Measurements from ENCODE around the gene KLHL33. TPM values are rescaled to one million over a fixed set of nuclear protein-coding genes. Genes with fewer than 3 reads are reported as not detected.

The KLHL33 gene
- polyA plus RNA-seq, 1 donor from 2014 or later: not detected

DNA sequence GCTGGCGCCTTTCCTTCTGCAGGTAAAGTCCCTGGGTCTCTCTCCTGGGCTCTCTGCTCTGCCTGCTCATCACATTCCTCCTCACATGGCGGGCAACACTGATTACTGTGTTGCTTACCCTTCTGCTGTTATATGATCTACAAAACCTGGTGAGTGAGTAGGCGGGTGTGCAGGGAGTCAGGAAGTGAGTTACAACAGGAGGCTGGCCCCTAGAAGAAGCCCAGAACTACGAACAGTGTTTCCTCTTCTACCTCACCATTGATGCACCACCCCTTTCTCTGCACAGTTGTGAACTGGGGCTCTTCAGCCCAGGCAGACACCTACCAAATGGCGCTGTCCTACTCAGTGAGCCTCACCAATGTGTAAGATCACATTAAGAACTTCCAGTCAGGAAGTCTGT, 4.9 kb upstream of the KLHL33 start:
- Histone ChIP-seq H3K27me3 (ENCODE audit: insufficient read depth, low read depth, low read length) (no peaks in the 10 kb centered on the region), H3K9me3 (ENCODE audit: low read length) (peaks cover 4% of the 10 kb centered on the region), H3K36me3 (ENCODE audit: insufficient read depth, low read length) (peaks cover 2% of the 10 kb centered on the region), H3K4me3 (ENCODE audit: low read length) (no peak overlapping the region), H3K27ac (ENCODE audit: low read length) (no peak overlapping the region), H3K4me2 (ENCODE audit: low read length) (no peak overlapping the region), H4K20me1 (ENCODE audit: insufficient read depth) (no peaks in the 10 kb centered on the region), H3K79me2 (replicated peaks; ENCODE audit: insufficient read depth, low read length) (no peaks in the 10 kb centered on the region), H3K9ac (ENCODE audit: low read length) (no peak overlapping the region), H3K9me2 (ENCODE audit: insufficient read depth, low read length) (no peaks in the 10 kb centered on the region), H3F3A (ENCODE audit: insufficient read depth, low read length, poor library complexity, severe bottlenecking) (no peaks in the 10 kb centered on the region), H2AFZ (ENCODE audit: low read depth, low read length) (no peak overlapping the region)
- TF ChIP-seq, protein P1, sequence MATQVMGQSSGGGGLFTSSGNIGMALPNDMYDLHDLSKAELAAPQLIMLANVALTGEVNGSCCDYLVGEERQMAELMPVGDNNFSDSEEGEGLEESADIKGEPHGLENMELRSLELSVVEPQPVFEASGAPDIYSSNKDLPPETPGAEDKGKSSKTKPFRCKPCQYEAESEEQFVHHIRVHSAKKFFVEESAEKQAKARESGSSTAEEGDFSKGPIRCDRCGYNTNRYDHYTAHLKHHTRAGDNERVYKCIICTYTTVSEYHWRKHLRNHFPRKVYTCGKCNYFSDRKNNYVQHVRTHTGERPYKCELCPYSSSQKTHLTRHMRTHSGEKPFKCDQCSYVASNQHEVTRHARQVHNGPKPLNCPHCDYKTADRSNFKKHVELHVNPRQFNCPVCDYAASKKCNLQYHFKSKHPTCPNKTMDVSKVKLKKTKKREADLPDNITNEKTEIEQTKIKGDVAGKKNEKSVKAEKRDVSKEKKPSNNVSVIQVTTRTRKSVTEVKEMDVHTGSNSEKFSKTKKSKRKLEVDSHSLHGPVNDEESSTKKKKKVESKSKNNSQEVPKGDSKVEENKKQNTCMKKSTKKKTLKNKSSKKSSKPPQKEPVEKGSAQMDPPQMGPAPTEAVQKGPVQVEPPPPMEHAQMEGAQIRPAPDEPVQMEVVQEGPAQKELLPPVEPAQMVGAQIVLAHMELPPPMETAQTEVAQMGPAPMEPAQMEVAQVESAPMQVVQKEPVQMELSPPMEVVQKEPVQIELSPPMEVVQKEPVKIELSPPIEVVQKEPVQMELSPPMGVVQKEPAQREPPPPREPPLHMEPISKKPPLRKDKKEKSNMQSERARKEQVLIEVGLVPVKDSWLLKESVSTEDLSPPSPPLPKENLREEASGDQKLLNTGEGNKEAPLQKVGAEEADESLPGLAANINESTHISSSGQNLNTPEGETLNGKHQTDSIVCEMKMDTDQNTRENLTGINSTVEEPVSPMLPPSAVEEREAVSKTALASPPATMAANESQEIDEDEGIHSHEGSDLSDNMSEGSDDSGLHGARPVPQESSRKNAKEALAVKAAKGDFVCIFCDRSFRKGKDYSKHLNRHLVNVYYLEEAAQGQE (IDR thresholded peaks at IDR 0.05; ENCODE audit: borderline replicate concordance): no peak
- TF ChIP-seq RAD21 (conservative IDR thresholded peaks at IDR 0.05) (no peak), EZH2 (IDR thresholded peaks at IDR 0.05; ENCODE audit: borderline replicate concordance, insufficient read depth, low read length, poor library complexity, severe bottlenecking) (no peak), EP300 (conservative IDR thresholded peaks at IDR 0.05; ENCODE audit: poor library complexity, severe bottlenecking) (no peak), TAF1 (IDR thresholded peaks at IDR 0.05; ENCODE audit: low read depth) (no peak), MXI1 (conservative IDR thresholded peaks at IDR 0.05; ENCODE audit: poor library complexity, severe bottlenecking) (no peak), SMC3 (conservative IDR thresholded peaks at IDR 0.05; ENCODE audit: poor library complexity) (no peak), CTCF (IDR thresholded peaks at IDR 0.05; ENCODE audit: poor library complexity, severe bottlenecking) (no peak)

DNA sequence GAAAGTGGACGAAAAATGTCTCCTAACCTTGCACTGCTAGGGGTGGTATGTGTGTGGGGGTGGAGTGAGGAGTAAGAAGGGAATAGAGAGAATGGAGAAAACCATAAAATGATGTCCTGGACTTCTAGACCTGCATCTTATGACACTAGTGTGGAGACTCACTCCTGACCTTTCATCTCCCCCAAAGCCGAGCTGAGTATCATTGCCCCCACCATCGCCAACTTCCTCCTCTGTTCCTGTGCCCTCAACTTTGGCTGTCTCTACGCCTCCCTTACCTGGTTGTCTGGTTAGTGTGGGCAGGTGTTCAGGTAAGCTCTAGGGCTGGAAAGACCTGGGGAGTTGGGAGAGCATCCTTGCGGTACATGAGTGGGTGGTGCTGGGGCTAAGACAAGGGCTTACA, 4.5 kb upstream of the KLHL33 start:
- no peak overlapping the region for H3K9ac ChIP-seq (ENCODE audit: low read length)
- no peak overlapping the region for H3K4me3 ChIP-seq (ENCODE audit: low read length)
- H3K36me3 ChIP-seq (ENCODE audit: insufficient read depth, low read length): no peaks in the 10 kb centered on the region
- H2AFZ ChIP-seq (ENCODE audit: low read depth, low read length): no peak overlapping the region
- H3F3A ChIP-seq (ENCODE audit: insufficient read depth, low read length, poor library complexity, severe bottlenecking): no peaks in the 10 kb centered on the region
- no peak overlapping the region for H3K27ac ChIP-seq (ENCODE audit: low read length)
- TF ChIP-seq SMC3 (conservative IDR thresholded peaks at IDR 0.05; ENCODE audit: poor library complexity) (no peak), TAF1 (IDR thresholded peaks at IDR 0.05; ENCODE audit: low read depth) (no peak), EP300 (conservative IDR thresholded peaks at IDR 0.05; ENCODE audit: poor library complexity, severe bottlenecking) (no peak), POLR2AphosphoS5 (IDR thresholded peaks at IDR 0.05) (no peak), EZH2 (IDR thresholded peaks at IDR 0.05; ENCODE audit: borderline replicate concordance, insufficient read depth, low read length, poor library complexity, severe bottlenecking) (no peak)
- TF ChIP-seq, protein P1 (IDR thresholded peaks at IDR 0.05; ENCODE audit: borderline replicate concordance): no peak
- H3K79me2 ChIP-seq (replicated peaks; ENCODE audit: insufficient read depth, low read length): no peaks in the 10 kb centered on the region
- peaks cover 4% of the 10 kb centered on the region for H3K9me3 ChIP-seq (ENCODE audit: low read length)
- H3K27me3 ChIP-seq (ENCODE audit: insufficient read depth, low read depth, low read length): no peaks in the 10 kb centered on the region
- H3K4me2 ChIP-seq (ENCODE audit: low read length): no peak overlapping the region
- H3K9me2 ChIP-seq (ENCODE audit: insufficient read depth, low read length): no peaks in the 10 kb centered on the region
- H4K20me1 ChIP-seq (ENCODE audit: insufficient read depth): no peaks in the 10 kb centered on the region

All from neural cell (in vitro differentiated cells).